ENCODE data around the gene UROC1. TPM values are rescaled to one million over a fixed set of nuclear protein-coding genes. Genes with fewer than 3 reads are reported as not detected.

Gene UROC1
- total and polyA plus RNA-seq, 2 of the 13 experiments (the other 11 are each of a cell fraction or from before 2014, with no cell fraction given), result 0.71 to 1.3 TPM

DNA sequence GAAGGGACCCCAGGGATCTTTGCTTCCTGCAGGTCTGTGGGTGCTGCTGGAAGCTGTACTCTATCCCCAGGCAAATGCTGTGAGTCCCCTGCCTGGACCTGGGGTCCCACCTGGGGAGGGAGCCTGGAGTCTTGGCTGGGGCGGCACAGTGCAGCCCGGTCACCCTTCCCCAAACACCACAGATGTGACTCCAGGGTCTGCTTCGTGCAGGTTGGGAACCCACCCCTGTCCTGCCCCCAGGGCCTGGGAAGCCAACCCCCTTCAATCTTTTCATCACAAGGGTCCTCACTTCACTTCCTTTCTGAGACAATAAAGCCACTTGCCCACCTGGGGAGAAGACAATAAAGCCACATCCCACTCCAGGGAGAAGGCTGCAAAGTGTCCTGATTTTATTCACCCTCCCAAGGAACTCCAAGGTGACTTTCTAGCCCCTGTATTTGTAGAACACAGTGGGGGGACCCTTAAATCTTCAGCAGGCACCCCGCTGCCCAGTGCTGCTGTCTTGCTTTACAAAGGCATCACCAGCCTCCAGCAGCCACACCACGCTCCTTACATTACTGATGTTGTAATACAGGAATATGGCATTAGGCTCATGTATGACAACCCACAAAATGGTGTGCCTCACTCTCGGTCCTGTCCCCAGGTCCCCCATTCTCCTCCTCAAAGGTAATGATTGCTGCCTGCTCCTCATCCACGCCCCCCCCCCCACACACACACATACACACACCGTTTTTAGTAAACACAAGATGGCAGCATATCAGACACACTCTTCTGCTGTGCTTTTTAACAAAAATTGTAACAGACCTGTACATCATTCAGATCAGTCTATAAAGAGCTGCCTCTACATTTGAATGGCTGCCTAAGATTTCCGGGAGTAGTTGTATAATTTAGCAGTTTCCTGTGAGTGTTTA is 31.2 kb upstream of the UROC1 start:
- no peak for FAIRE-seq

More for the DNA sequence above, 31.2 kb upstream of the UROC1 start:
- 26% methylated on average over 6 of the region's 9 CpGs for WGBS (ENCODE audit: low lambda C conversion rate)
- no peak overlapping the region for H3K4me2 ChIP-seq (ENCODE audit: low read depth, low read length)
- H3K27ac ChIP-seq (ENCODE audit: extremely low read length, insufficient read depth, low read length), result no peak overlapping the region
- H3K36me3 ChIP-seq (replicated peaks in 1 of 2; ENCODE audit: control insufficient read depth in 1 of 2, insufficient read depth in 2 of 2, low read length in 2 of 2), result no peaks in the 10 kb centered on the region
- peaks cover 8% of the 10 kb centered on the region; the same call in 1 of the 2 replicates for H3K4me1 ChIP-seq (ENCODE audit: insufficient read depth, low read length)
- H3K79me2 ChIP-seq (ENCODE audit: insufficient read depth, low read length), result no peaks in the 10 kb centered on the region
- CTCF ChIA-PET (ENCODE audit: low intra/inter-chr PET ratio, low total read pairs), result no interaction called here
- POLR2A ChIA-PET, result interaction anchor here (0.8 kb wide), 1 partner anchor 20 kb away, joined by 4 read pairs; no protein-coding TSS in a partner anchor
- ATAC-seq (peak; percentile 8; the same call in 1 of the 3 replicates), DNase-seq (ENCODE audit: low spot score) (no peak)
- in situ Hi-C loops (cut with HindIII; ENCODE audit: extremely low pct_ligation_motif_present, low pct_unique_long_range_greater_than_20kb) (no loop called here), intact Hi-C loops (cut with micrococcal nuclease; ENCODE audit: unreplicated experiment) (no loop called here)
- no peaks in the 10 kb centered on the region for H4K20me1 ChIP-seq (ENCODE audit: insufficient read depth, low read length)
- TF ChIP-seq, protein P1, sequence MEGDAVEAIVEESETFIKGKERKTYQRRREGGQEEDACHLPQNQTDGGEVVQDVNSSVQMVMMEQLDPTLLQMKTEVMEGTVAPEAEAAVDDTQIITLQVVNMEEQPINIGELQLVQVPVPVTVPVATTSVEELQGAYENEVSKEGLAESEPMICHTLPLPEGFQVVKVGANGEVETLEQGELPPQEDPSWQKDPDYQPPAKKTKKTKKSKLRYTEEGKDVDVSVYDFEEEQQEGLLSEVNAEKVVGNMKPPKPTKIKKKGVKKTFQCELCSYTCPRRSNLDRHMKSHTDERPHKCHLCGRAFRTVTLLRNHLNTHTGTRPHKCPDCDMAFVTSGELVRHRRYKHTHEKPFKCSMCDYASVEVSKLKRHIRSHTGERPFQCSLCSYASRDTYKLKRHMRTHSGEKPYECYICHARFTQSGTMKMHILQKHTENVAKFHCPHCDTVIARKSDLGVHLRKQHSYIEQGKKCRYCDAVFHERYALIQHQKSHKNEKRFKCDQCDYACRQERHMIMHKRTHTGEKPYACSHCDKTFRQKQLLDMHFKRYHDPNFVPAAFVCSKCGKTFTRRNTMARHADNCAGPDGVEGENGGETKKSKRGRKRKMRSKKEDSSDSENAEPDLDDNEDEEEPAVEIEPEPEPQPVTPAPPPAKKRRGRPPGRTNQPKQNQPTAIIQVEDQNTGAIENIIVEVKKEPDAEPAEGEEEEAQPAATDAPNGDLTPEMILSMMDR (CRISPR knock-in tag; IDR thresholded peaks at IDR 0.05), result peak; percentile 20; the same call in 1 of the 2 replicates
- TF ChIP-seq, protein P2, sequence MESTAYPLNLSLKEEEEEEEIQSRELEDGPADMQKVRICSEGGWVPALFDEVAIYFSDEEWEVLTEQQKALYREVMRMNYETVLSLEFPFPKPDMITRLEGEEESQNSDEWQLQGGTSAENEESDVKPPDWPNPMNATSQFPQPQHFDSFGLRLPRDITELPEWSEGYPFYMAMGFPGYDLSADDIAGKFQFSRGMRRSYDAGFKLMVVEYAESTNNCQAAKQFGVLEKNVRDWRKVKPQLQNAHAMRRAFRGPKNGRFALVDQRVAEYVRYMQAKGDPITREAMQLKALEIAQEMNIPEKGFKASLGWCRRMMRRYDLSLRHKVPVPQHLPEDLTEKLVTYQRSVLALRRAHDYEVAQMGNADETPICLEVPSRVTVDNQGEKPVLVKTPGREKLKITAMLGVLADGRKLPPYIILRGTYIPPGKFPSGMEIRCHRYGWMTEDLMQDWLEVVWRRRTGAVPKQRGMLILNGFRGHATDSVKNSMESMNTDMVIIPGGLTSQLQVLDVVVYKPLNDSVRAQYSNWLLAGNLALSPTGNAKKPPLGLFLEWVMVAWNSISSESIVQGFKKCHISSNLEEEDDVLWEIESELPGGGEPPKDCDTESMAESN (CRISPR knock-in tag; conservative IDR thresholded peaks at IDR 0.05), result no peak
- no peaks in the 10 kb centered on the region for H3K9me3 ChIP-seq (ENCODE audit: low read length)
- peak overlapping the region; percentile 68 for H2AFZ ChIP-seq (ENCODE audit: low read length)
- peaks cover 5 to 27% of the 10 kb centered on the region in 2 experiments; a peak in 2 of 5 replicates for H3K27me3 ChIP-seq (ENCODE audit: control insufficient read depth in 1 of 2, insufficient read depth in 2 of 2, low read length in 2 of 2)
- H3K4me3 ChIP-seq (replicated peaks in 1 of 3; ENCODE audit: insufficient read depth in 1 of 3, low read depth in 2 of 3, low read length in 3 of 3), result no peak overlapping the region
- no TSS peak for BruUV-seq (replicated peaks)
- H3K9ac ChIP-seq (ENCODE audit: insufficient read depth, low read depth, low read length), result no peak overlapping the region
